HG03571 (cell line): Measurements from ENCODE around the gene SENP7.
A peak's percentile ranks its signal among the peaks of the same experiment; 100 is the strongest.
"Not testable (repeated sequence)": the region's sequence is repeated elsewhere in the genome, so short reads cannot be mapped to it uniquely, and the experiment has no call there.

Experiments
- ATAC-seq: cut with Tn5 transposase; IDR thresholded peaks from one replicate; pipeline ENCODE4 v1.9.1; 2021; ENCODE audit not compliant: unreplicated experiment

Gene SENP7

GRCh38 chr3:101464235-101464634 is 48.8 kb downstream of the SENP7 start:
- no peak for ATAC-seq

- no peak for ATAC-seq
Observed at GRCh38 chr3:101461451-101461850, 51.6 kb downstream of the SENP7 start.

- ATAC-seq = no peak
Observed at GRCh38 chr3:101458387-101458786, 54.6 kb downstream of the SENP7 start.

GRCh38 chr3:101454629-101455028 is 58.4 kb downstream of the SENP7 start:
- no peak for ATAC-seq

GRCh38 chr3:101453961-101454360 is 59.1 kb downstream of the SENP7 start:
- no peak for ATAC-seq

- ATAC-seq = not testable (repeated sequence)
Observed at GRCh38 chr3:101438641-101439040, 74.4 kb downstream of the SENP7 start.

- ATAC-seq = no peak
Observed at GRCh38 chr3:101433652-101434051, 79.4 kb downstream of the SENP7 start.

GRCh38 chr3:101423984-101424888 is 88.8 kb downstream of the SENP7 start:
- no peak for ATAC-seq

- ATAC-seq = no peak
Observed at GRCh38 chr3:101418851-101419250, 94.2 kb downstream of the SENP7 start.

GRCh38 chr3:101414121-101414520 is 98.9 kb downstream of the SENP7 start:
- ATAC-seq = no peak

- no peak for ATAC-seq
Observed at GRCh38 chr3:101413656-101414055, 99.4 kb downstream of the SENP7 start.

GRCh38 chr3:101391413-101391950 is 121.5 kb downstream of the SENP7 start:
- ATAC-seq = no peak

GRCh38 chr3:101388706-101389105 is 124.3 kb downstream of the SENP7 start:
- ATAC-seq = no peak

- ATAC-seq = no peak
Observed at GRCh38 chr3:101387351-101387750, 125.7 kb downstream of the SENP7 start.

GRCh38 chr3:101384426-101384825 is 128.6 kb downstream of the SENP7 start:
- ATAC-seq = no peak

GRCh38 chr3:101383656-101384055 is 129.4 kb downstream of the SENP7 start:
- ATAC-seq = no peak

- no peak for ATAC-seq
Observed at GRCh38 chr3:101383156-101383575, 129.8 kb downstream of the SENP7 start.

- ATAC-seq = no peak
Observed at GRCh38 chr3:101381809-101382208, 131.2 kb downstream of the SENP7 start.

GRCh38 chr3:101379658-101380376 is 133.2 kb downstream of the SENP7 start:
- ATAC-seq = peak; percentile 97

- no peak for ATAC-seq
Observed at GRCh38 chr3:101377796-101378195, 135.2 kb downstream of the SENP7 start.

- ATAC-seq = no peak
Observed at GRCh38 chr3:101377209-101377608, 135.8 kb downstream of the SENP7 start.

GRCh38 chr3:101375586-101375985 is 137.4 kb downstream of the SENP7 start:
- ATAC-seq = no peak
